GM12878 (cell line): ENCODE data around the gene NIPAL4. TPM values are rescaled to one million over a fixed set of nuclear protein-coding genes. Genes with fewer than 3 reads are reported as not detected.

Experiments
- ASH2L ChIP-seq: fragments of 300-600, 200-600 bp; sonication (generic); IDR thresholded peaks from 2 replicates; pipeline ENCODE4 v1.6.1; 2017; ENCODE audit warnings: low read depth, mild to moderate bottlenecking, borderline replicate concordance
- BRCA1 ChIP-seq: IDR thresholded peaks from 2 replicates; pipeline ENCODE4 v1.6.1; 2011; ENCODE audit warnings: low read depth, low read length, improper control_type of control experiment
- FOS ChIP-seq: IDR thresholded peaks from 3 replicates; pipeline ENCODE4 v1.6.1; 2011; ENCODE audit warnings: borderline replicate concordance; ENCODE audit not compliant: insufficient read length; ENCODE audit errors: extremely low read depth
- FOXK2 ChIP-seq: fragments of 450-650 bp; IDR thresholded peaks from 2 replicates; pipeline ENCODE4 v1.6.1; 2017; ENCODE audit warnings: mild to moderate bottlenecking, moderate library complexity
- FOXM1 ChIP-seq: IDR thresholded peaks from 2 replicates; pipeline ENCODE4 v1.6.1; 2012; ENCODE audit warnings: low read depth, mild to moderate bottlenecking, inconsistent platforms, low read length, moderate library complexity
- GATAD2B ChIP-seq: fragments of 450-650 bp; conservative IDR thresholded peaks from 2 replicates; pipeline ENCODE4 v1.6.1; 2017; ENCODE audit warnings: low read depth, mild to moderate bottlenecking, moderate library complexity
- JUNB ChIP-seq: IDR thresholded peaks from 2 replicates; pipeline ENCODE4 v1.6.1; 2016; ENCODE audit warnings: antibody characterized with exemption, mild to moderate bottlenecking
- MAX ChIP-seq: IDR thresholded peaks from 2 replicates; pipeline ENCODE4 v1.6.1; 2012; ENCODE audit warnings: low read depth, low read length, improper control_type of control experiment
- MEF2B ChIP-seq: fragments of 450-650 bp; IDR thresholded peaks from 2 replicates; pipeline ENCODE4 v1.6.1; 2018; ENCODE audit warnings: mild to moderate bottlenecking, moderate library complexity; ENCODE audit not compliant: partially characterized antibody, poor library complexity, severe bottlenecking
- NFIC ChIP-seq: IDR thresholded peaks from 2 replicates; pipeline ENCODE4 v1.6.1; 2012; ENCODE audit warnings: low read depth, mild to moderate bottlenecking, inconsistent platforms, low read length, moderate library complexity
- NFXL1 ChIP-seq: fragments of 450-650 bp; IDR thresholded peaks from 2 replicates; pipeline ENCODE4 v1.6.1; 2017; ENCODE audit warnings: antibody characterized with exemption, mild to moderate bottlenecking, borderline replicate concordance
- NR2F1 ChIP-seq: fragments of 450-650 bp; conservative IDR thresholded peaks from 2 replicates; pipeline ENCODE4 v1.6.1; 2017; ENCODE audit warnings: mild to moderate bottlenecking
- RAD21 ChIP-seq: IDR thresholded peaks from 2 replicates; pipeline ENCODE4 v1.6.1; 2011; ENCODE audit warnings: mild to moderate bottlenecking, low read depth, low read length, moderate library complexity; ENCODE audit not compliant: insufficient read depth
- RAD51 ChIP-seq: fragments of 450-650 bp; IDR thresholded peaks from 2 replicates; pipeline ENCODE4 v1.6.1; 2016; ENCODE audit warnings: moderate library complexity, mild to moderate bottlenecking, inconsistent platforms
- RBBP5 ChIP-seq: fragments of 200-600 bp; sonication (generic); conservative IDR thresholded peaks from 2 replicates; pipeline ENCODE4 v1.6.1; 2016
- RELB ChIP-seq: fragments of 450-650 bp; IDR thresholded peaks from 2 replicates; pipeline ENCODE4 v1.6.1; 2017; ENCODE audit warnings: low read depth, mild to moderate bottlenecking, moderate library complexity
- REST ChIP-seq: IDR thresholded peaks from 2 replicates; pipeline ENCODE4 v1.6.1; 2012; ENCODE audit warnings: mild to moderate bottlenecking, low read depth, low read length
- SKIL ChIP-seq: fragments of 450-650 bp; IDR thresholded peaks from 2 replicates; pipeline ENCODE4 v1.6.1; 2017; ENCODE audit warnings: mild to moderate bottlenecking, low read depth, inconsistent platforms; ENCODE audit not compliant: poor library complexity, severe bottlenecking
- SP1 ChIP-seq: IDR thresholded peaks from one replicate; pipeline ENCODE4 v1.6.1; 2011; ENCODE audit warnings: low read depth, low read length
- SPI1 ChIP-seq: IDR thresholded peaks from 2 replicates; pipeline ENCODE4 v1.6.1; 2011; ENCODE audit warnings: low read depth, mild to moderate bottlenecking, low read length, moderate library complexity, borderline replicate concordance; ENCODE audit not compliant: insufficient read depth
- SREBF2 ChIP-seq: IDR thresholded peaks from 2 replicates; pipeline ENCODE4 v1.6.1; 2012; ENCODE audit warnings: mild to moderate bottlenecking, low read length
- TBL1XR1 ChIP-seq: IDR thresholded peaks from 2 replicates; pipeline ENCODE4 v1.6.1; 2012; ENCODE audit warnings: low read depth, low read length, improper control_type of control experiment
- YBX1 ChIP-seq: fragments of 450-650 bp; IDR thresholded peaks from 2 replicates; pipeline ENCODE4 v1.6.1; 2016; ENCODE audit warnings: antibody characterized with exemption
- ZNF622 ChIP-seq: fragments of 450-650 bp; IDR thresholded peaks from 2 replicates; pipeline ENCODE4 v1.6.1; 2017; ENCODE audit warnings: mild to moderate bottlenecking, inconsistent platforms
- polyA plus RNA-seq, 11 experiments: library from polyadenylated mRNA; depleted of rRNA in 4 of 11; unstranded in 6 of 11; stranded (reverse) in 5 of 11; fragments of >200 nt; fragmentation: Nextera tagmentation in 4 of 11; fragmentation: Illumina TruSeq in 1 of 11; extraction: Ambion mirVana in 4 of 11; extraction: Trizol in 1 of 11; gene quantifications; 1 replicate in 1 of 11; 2 replicates in 10 of 11; pipeline versions ENCODE4 v1.2.1 to v1.2.3, GENCODE V29; 2011 to 2016; ENCODE audit warnings: inconsistent platforms in 2 of 11, missing spikeins in 2 of 11, low read depth in 1 of 11
- total RNA-seq, 4 experiments: library from RNA; depleted of rRNA in 3 of 4; stranded (reverse); fragments of >200 nt in 3 of 4; fragmentation: Illumina TruSeq in 1 of 4; extraction: Trizol in 1 of 4; gene quantifications; 2 replicates each; pipeline versions ENCODE4 v1.2.1 to v1.2.3, GENCODE V29; 2013 to 2021

NIPAL4 gene
- total and polyA plus RNA-seq, 10 of the 15 experiments (the other 5 are each of a cell fraction or from before 2014, with no cell fraction given): 0.11 to 15.5 (median 5.9) TPM

GRCh38 chr5:157519579-157520253 is 59.7 kb downstream of the NIPAL4 start (continued):
- TF ChIP-seq FOXM1: peak; percentile 45; the same call in 1 of the 2 replicates
- peak; percentile 27; the same call in 1 of the 2 replicates for TF ChIP-seq JUNB
- TF ChIP-seq REST: no peak
- no peak for TF ChIP-seq NFXL1
- no peak for TF ChIP-seq SREBF2
- peak; percentile 85 for TF ChIP-seq NR2F1
- no peak for TF ChIP-seq YBX1
- peak; percentile 33; the same call in 1 of the 2 replicates for TF ChIP-seq TBL1XR1
- TF ChIP-seq GATAD2B: no peak
- peak; percentile 63 for TF ChIP-seq SP1
- no peak for TF ChIP-seq RAD21
- peak; percentile 52; the same call in 1 of the 2 replicates for TF ChIP-seq RELB
- TF ChIP-seq BRCA1: no peak
- TF ChIP-seq MAX: no peak
- TF ChIP-seq MEF2B: peak; percentile 70
- no peak for TF ChIP-seq ZNF622
- TF ChIP-seq FOXK2: peak; percentile 65
- TF ChIP-seq NFIC: peak; percentile 51; the same call in 1 of the 2 replicates
- TF ChIP-seq FOS: no peak
- TF ChIP-seq SPI1: peak; percentile 83
- TF ChIP-seq SKIL: peak; percentile 45
- no peak for TF ChIP-seq RAD51
- no peak for TF ChIP-seq ASH2L
- TF ChIP-seq RBBP5: no peak
